MM.1S (cell line): Measurements from ENCODE around the gene AAR2.

Source experiments
- DNase-seq: peaks from one replicate; pipeline ENCODE4 v3.0.0-alpha.2; 2015
- H2AFZ ChIP-seq: fragments of 300-600 bp; sonication (generic); 2 replicates; pipeline ENCODE4 v1.6.0; 2016; ENCODE audit warnings: antibody characterized with exemption, low read length
- H3F3A ChIP-seq: fragments of 300-600 bp; sonication (generic); 2 replicates; pipeline ENCODE4 v1.6.1; 2016; ENCODE audit warnings: mild to moderate bottlenecking, antibody characterized with exemption, low read length, moderate library complexity, mixed read lengths; ENCODE audit not compliant: insufficient read depth
- H3K27ac ChIP-seq: fragments of 300-600 bp; sonication (generic); 2 replicates; pipeline ENCODE4 v1.5.1; 2016; ENCODE audit warnings: mild to moderate bottlenecking, low read length
- H3K27me3 ChIP-seq: fragments of 300-600 bp; sonication (generic); replicated peaks from 2 replicates; pipeline ENCODE4 v1.6.0; 2016; ENCODE audit warnings: low read length; ENCODE audit not compliant: insufficient read depth
- H3K36me3 ChIP-seq: fragments of 300-600 bp; sonication (generic); replicated peaks from 2 replicates; pipeline ENCODE4 v1.6.1; 2016; ENCODE audit warnings: mild to moderate bottlenecking, low read length, mixed read lengths; ENCODE audit not compliant: insufficient read depth
- H3K4me1 ChIP-seq: fragments of 300-600 bp; sonication (generic); 2 replicates; pipeline ENCODE4 v1.6.1; 2016; ENCODE audit warnings: low read length, mixed read lengths
- H3K4me2 ChIP-seq: fragments of 300-600 bp; sonication (generic); 2 replicates; pipeline ENCODE4 v1.6.0; 2016; ENCODE audit warnings: low read depth, low read length
- H3K4me3 ChIP-seq: fragments of 300-600 bp; sonication (generic); 2 replicates; pipeline ENCODE4 v1.5.1; 2016; ENCODE audit warnings: low read length, mixed read lengths
- H3K79me2 ChIP-seq: fragments of 300-600 bp; sonication (generic); 2 replicates; pipeline ENCODE4 v1.6.1; 2016; ENCODE audit warnings: mixed run types, low read length, mixed read lengths
- H3K9ac ChIP-seq: fragments of 300-600 bp; sonication (generic); 2 replicates; pipeline ENCODE4 v1.6.1; 2016; ENCODE audit warnings: low read length, mixed read lengths
- H3K9me2 ChIP-seq: fragments of 300-600 bp; sonication (generic); replicated peaks from 2 replicates; pipeline ENCODE4 v1.6.1; 2016; ENCODE audit warnings: mild to moderate bottlenecking, low read length, mixed read lengths; ENCODE audit not compliant: insufficient read depth
- H3K9me3 ChIP-seq: fragments of 300-600 bp; sonication (generic); replicated peaks from 2 replicates; pipeline ENCODE4 v1.6.1; 2016; ENCODE audit warnings: mild to moderate bottlenecking, low read length, mixed read lengths; ENCODE audit not compliant: insufficient read depth
- H4K20me1 ChIP-seq: fragments of 300-600 bp; sonication (generic); 2 replicates; pipeline ENCODE4 v1.6.1; 2016; ENCODE audit warnings: mild to moderate bottlenecking, low read length, moderate library complexity, mixed read lengths; ENCODE audit not compliant: insufficient read depth
- CTCF ChIP-seq: fragments of 300-600 bp; sonication (generic); IDR thresholded peaks from 2 replicates; pipeline ENCODE4 v1.5.1; 2016; ENCODE audit warnings: antibody characterized with exemption, low read length, mixed read lengths
- EZH2 ChIP-seq: fragments of 300-600 bp; sonication (generic); optimal IDR thresholded peaks from 2 replicates; pipeline ENCODE3; 2017; ENCODE audit warnings: low read depth, mild to moderate bottlenecking, antibody characterized with exemption, low read length, mixed read lengths
- EZH2phosphoT487 ChIP-seq: fragments of 300-600 bp; sonication (generic); IDR thresholded peaks from 2 replicates; pipeline ENCODE4 v1.6.1; 2018; ENCODE audit warnings: antibody characterized with exemption, low read length

The AAR2 gene

GRCh38 chr20:36298795-36299339 lies 62.6 kb downstream of the AAR2 start:
- Histone ChIP-seq H3K9me2 (no peaks in the 10 kb centered on the region), H3K79me2 (no peaks in the 10 kb centered on the region), H2AFZ (no peak overlapping the region), H3K4me3 (no peak overlapping the region), H3F3A (no peaks in the 10 kb centered on the region), H3K4me1 (no peaks in the 10 kb centered on the region), H3K9ac (no peak overlapping the region), H3K36me3 (no peaks in the 10 kb centered on the region), H3K9me3 (no peaks in the 10 kb centered on the region), H3K4me2 (no peak overlapping the region), H3K27me3 (peaks cover 51% of the 10 kb centered on the region), H3K27ac (no peak overlapping the region), H4K20me1 (no peaks in the 10 kb centered on the region)
- TF ChIP-seq EZH2 (no peak), EZH2phosphoT487 (no peak), CTCF (no peak)
- no peak for DNase-seq

- H2AFZ ChIP-seq: no peak overlapping the region
- H3K4me2 ChIP-seq: no peak overlapping the region
- H3K9ac ChIP-seq: no peak overlapping the region
- no peaks in the 10 kb centered on the region for H3K4me1 ChIP-seq
- H3K36me3 ChIP-seq: no peaks in the 10 kb centered on the region
- peaks cover 57% of the 10 kb centered on the region for H3K27me3 ChIP-seq
- no peak overlapping the region for H3K27ac ChIP-seq
- TF ChIP-seq EZH2phosphoT487: no peak
- TF ChIP-seq CTCF: no peak
- no peak for TF ChIP-seq EZH2
- DNase-seq: no peak
- H4K20me1 ChIP-seq: no peaks in the 10 kb centered on the region
- no peaks in the 10 kb centered on the region for H3K9me3 ChIP-seq
- H3K4me3 ChIP-seq: no peak overlapping the region
- no peaks in the 10 kb centered on the region for H3K9me2 ChIP-seq
- no peaks in the 10 kb centered on the region for H3K79me2 ChIP-seq
- H3F3A ChIP-seq: no peaks in the 10 kb centered on the region
Observed at GRCh38 chr20:36299459-36299858, 63.2 kb downstream of the AAR2 start.

- DNase-seq: no peak
- Histone ChIP-seq H3K27ac (no peak overlapping the region), H3K27me3 (peaks cover 68% of the 10 kb centered on the region), H3K4me3 (no peak overlapping the region), H3K4me2 (no peak overlapping the region), H3K36me3 (no peaks in the 10 kb centered on the region), H4K20me1 (no peaks in the 10 kb centered on the region), H3K4me1 (no peaks in the 10 kb centered on the region), H3K79me2 (no peaks in the 10 kb centered on the region), H2AFZ (no peak overlapping the region), H3K9me3 (no peaks in the 10 kb centered on the region), H3F3A (no peaks in the 10 kb centered on the region), H3K9ac (no peak overlapping the region), H3K9me2 (no peaks in the 10 kb centered on the region)
- TF ChIP-seq EZH2phosphoT487 (no peak), EZH2 (no peak), CTCF (no peak)
Observed at GRCh38 chr20:36301359-36302119, 65.3 kb downstream of the AAR2 start.
